IMR-90 (cell line): ENCODE data around the gene CNST. TPM values are rescaled to one million over a fixed set of nuclear protein-coding genes. Genes with fewer than 3 reads are reported as not detected.
A peak's percentile ranks its signal among the peaks of the same experiment; 100 is the strongest.

Source experiments
- ATAC-seq: fragments of 200-7000 bp; cut with Tn5 transposase; 2 replicates; pipeline ENCODE4 v1.9.1; 2020; ENCODE audit warnings: low read depth, mild to moderate bottlenecking, moderate library complexity
- BruUV-seq: library from RNA; stranded (reverse); fragments of 400-500 nt; replicated peaks from 2 replicates; lab custom pipeline; 2021; lab: Mats Ljungman, UMichigan
- CTCF ChIA-PET: fragments of 300-600 bp; formaldehyde crosslinking; extraction: SDS; loops from one replicate; lab custom pipeline; 2021; ENCODE audit warnings: antibody characterized with exemption; lab: Yijun Ruan, JAX
- POLR2A ChIA-PET: fragments of 300-600 bp; sonication (Branson Sonifier 250); formaldehyde crosslinking; loops from one replicate; lab custom pipeline; 2022; ENCODE audit warnings: antibody characterized with exemption; ENCODE audit not compliant: unreplicated experiment; lab: Charles Lee
- DNase-seq: peaks from one replicate; pipeline ENCODE4 v3.0.0; 2013
- H2AFZ ChIP-seq: replicated peaks from 2 replicates; pipeline ENCODE3; 2013; ENCODE audit warnings: low read length, mild to moderate bottlenecking; ENCODE audit not compliant: poor library complexity
- H2AK5ac ChIP-seq: 2 replicates; pipeline ENCODE4 v1.6.1; 2013; ENCODE audit warnings: low read depth, low read length, inconsistent platforms
- H2AK9ac ChIP-seq: replicated peaks from 2 replicates; pipeline ENCODE3; 2013; ENCODE audit warnings: mild to moderate bottlenecking, low read depth, low read length, moderate library complexity; ENCODE audit not compliant: poor library complexity
- H2BK120ac ChIP-seq: 2 replicates; pipeline ENCODE4 v1.6.1; 2013; ENCODE audit warnings: low read depth, low read length, inconsistent platforms
- H2BK15ac ChIP-seq: 3 replicates; pipeline ENCODE4 v1.6.1; 2013; ENCODE audit warnings: low read depth, low read length, inconsistent platforms
- H2BK20ac ChIP-seq: 2 replicates; pipeline ENCODE4 v1.6.1; 2013; ENCODE audit warnings: low read depth, mild to moderate bottlenecking, inconsistent platforms, low read length, moderate library complexity
- H2BK5ac ChIP-seq: 2 replicates; pipeline ENCODE4 v1.6.1; 2013; ENCODE audit warnings: mild to moderate bottlenecking, low read depth, low read length, inconsistent platforms; ENCODE audit not compliant: poor library complexity, severe bottlenecking
- H3K14ac ChIP-seq: replicated peaks from 2 replicates; pipeline ENCODE4 v1.6.1; 2013; ENCODE audit warnings: low read depth, low read length, inconsistent platforms
- H3K18ac ChIP-seq: 2 replicates; pipeline ENCODE4 v1.6.1; 2013; ENCODE audit warnings: low read depth, low read length, control low read depth
- H3K23ac ChIP-seq: 2 replicates; pipeline ENCODE4 v1.6.1; 2013; ENCODE audit warnings: low read depth, low read length, inconsistent platforms
- H3K27ac ChIP-seq: 2 replicates; pipeline ENCODE4 v1.5.1; 2013; ENCODE audit warnings: mild to moderate bottlenecking, control low read depth, low read length; ENCODE audit not compliant: insufficient read depth
- H3K27me3 ChIP-seq: 2 replicates; pipeline ENCODE4 v1.6.1; 2013; ENCODE audit warnings: low read length; ENCODE audit not compliant: control insufficient read depth, insufficient read depth
- H3K36me3 ChIP-seq: 2 replicates; pipeline ENCODE4 v1.6.1; 2013; ENCODE audit warnings: low read length, mixed read lengths; ENCODE audit not compliant: control insufficient read depth, insufficient read depth
- H3K4ac ChIP-seq: 2 replicates; pipeline ENCODE4 v1.6.1; 2013; ENCODE audit warnings: low read depth, low read length, inconsistent platforms
- H3K4me1 ChIP-seq: 2 replicates; pipeline ENCODE4 v1.6.1; 2013; ENCODE audit warnings: low read length, mixed read lengths; ENCODE audit not compliant: control insufficient read depth, insufficient read depth
- H3K4me2 ChIP-seq: 2 replicates; pipeline ENCODE4 v1.6.1; 2013; ENCODE audit warnings: low read depth, mild to moderate bottlenecking, control low read depth, low read length, moderate library complexity
- H3K4me3 ChIP-seq: 2 replicates; pipeline ENCODE4 v1.5.1; 2013; ENCODE audit warnings: low read depth, mild to moderate bottlenecking, control low read depth, low read length, moderate library complexity; ENCODE audit not compliant: insufficient read depth
- H3K56ac ChIP-seq: 2 replicates; pipeline ENCODE4 v1.6.1; 2013; ENCODE audit warnings: low read length, inconsistent platforms; ENCODE audit not compliant: insufficient read depth; ENCODE audit errors: extremely low read depth
- H3K79me1 ChIP-seq, 2 experiments: 2 replicates each; pipeline ENCODE4 v1.6.1; 2013; ENCODE audit warnings: low read length in 2 of 2, inconsistent platforms in 1 of 2, low read depth in 1 of 2
- H3K9ac ChIP-seq: 2 replicates; pipeline ENCODE4 v1.6.1; 2013; ENCODE audit warnings: low read depth, low read length, control low read depth
- H3K9me1 ChIP-seq: 2 replicates; pipeline ENCODE4 v1.6.1; 2013; ENCODE audit warnings: low read length, inconsistent platforms; ENCODE audit not compliant: insufficient read depth
- H3K9me3 ChIP-seq: 2 replicates; pipeline ENCODE4 v1.6.1; 2013; ENCODE audit warnings: low read length; ENCODE audit not compliant: control insufficient read depth, insufficient read depth
- H4K20me1 ChIP-seq: 2 replicates; pipeline ENCODE4 v1.6.1; 2013; ENCODE audit warnings: low read length, inconsistent platforms; ENCODE audit not compliant: insufficient read depth
- H4K5ac ChIP-seq: 2 replicates; pipeline ENCODE4 v1.6.1; 2013; ENCODE audit warnings: mild to moderate bottlenecking, low read depth, low read length, control low read depth
- H4K8ac ChIP-seq, 2 experiments: 2 replicates each; pipeline ENCODE4 v1.6.1; 2013; ENCODE audit warnings: low read depth in 2 of 2, low read length in 2 of 2, control low read depth in 1 of 2, inconsistent platforms in 1 of 2
- H4K91ac ChIP-seq: 2 replicates; pipeline ENCODE4 v1.6.1; 2013; ENCODE audit warnings: low read depth, low read length, inconsistent platforms; ENCODE audit not compliant: insufficient read depth
- BHLHE40 ChIP-seq: fragments of 150-350 bp; IDR thresholded peaks from 2 replicates; pipeline ENCODE4 v1.6.1; 2016; ENCODE audit warnings: mild to moderate bottlenecking, low read depth, low read length
- CEBPB ChIP-seq: IDR thresholded peaks from 2 replicates; pipeline ENCODE4 v1.6.1; 2012; ENCODE audit warnings: low read depth, low read length, improper control_type of control experiment
- CHD1 ChIP-seq: IDR thresholded peaks from 2 replicates; pipeline ENCODE4 v1.6.1; 2012; ENCODE audit warnings: low read depth, low read length, improper control_type of control experiment
- CTCF ChIP-seq: conservative IDR thresholded peaks from 2 replicates; pipeline ENCODE4 v1.5.1; 2012; ENCODE audit warnings: mild to moderate bottlenecking, low read depth, low read length, improper control_type of control experiment
- FOS ChIP-seq: fragments of 150-350 bp; IDR thresholded peaks from 2 replicates; pipeline ENCODE4 v1.6.1; 2016; ENCODE audit warnings: low read depth, low read length
- MAFK ChIP-seq: IDR thresholded peaks from 2 replicates; pipeline ENCODE4 v1.6.1; 2012; ENCODE audit warnings: low read depth, low read length, improper control_type of control experiment
- MAZ ChIP-seq: IDR thresholded peaks from 2 replicates; pipeline ENCODE4 v1.6.1; 2012; ENCODE audit warnings: low read depth, mild to moderate bottlenecking, low read length, improper control_type of control experiment, moderate library complexity, borderline replicate concordance
- MXI1 ChIP-seq: IDR thresholded peaks from 2 replicates; pipeline ENCODE4 v1.6.1; 2012; ENCODE audit warnings: low read depth, mild to moderate bottlenecking, low read length, moderate library complexity, borderline replicate concordance
- NFE2L2 ChIP-seq: fragments of 150-350 bp; IDR thresholded peaks from 2 replicates; pipeline ENCODE4 v1.6.1; 2016; ENCODE audit warnings: low read depth, mild to moderate bottlenecking, low read length
- POLR2A ChIP-seq: IDR thresholded peaks from 2 replicates; pipeline ENCODE4 v1.6.1; 2012; ENCODE audit warnings: mild to moderate bottlenecking, low read depth, low read length
- RAD21 ChIP-seq: IDR thresholded peaks from 2 replicates; pipeline ENCODE4 v1.6.1; 2012; ENCODE audit warnings: low read length, improper control_type of control experiment
- SMC3 ChIP-seq: fragments of 150-350 bp; IDR thresholded peaks from 2 replicates; pipeline ENCODE4 v1.6.1; 2016; ENCODE audit warnings: low read depth, mild to moderate bottlenecking, antibody characterized with exemption, low read length, moderate library complexity
- WGBS, 2 experiments: methylation state at CpG; one replicate each; pipeline versions ENCODE4 v1.1.5 to v1.1.7; 2013; ENCODE audit warnings: missing lambda C conversion rate in 2 of 2; ENCODE audit not compliant: insufficient read length in 1 of 2; ENCODE audit errors: extremely low coverage in 2 of 2; 5-methylcytosine and 5-hydroxymethylcytosine counted together
- dilution Hi-C: fragments of 300-500 bp; cut with HindIII; formaldehyde crosslinking; loops from one replicate; pipeline ENCODE4 v1.14.3; 2018; ENCODE audit warnings: low sequenced_read_pairs; ENCODE audit not compliant: unreplicated experiment
- in situ Hi-C: fragments of 300-500 bp; cut with MboI; formaldehyde crosslinking; loops from 3 replicates; pipeline ENCODE4 v1.14.3; 2019; ENCODE audit warnings: low sequenced_read_pairs, inconsistent platforms, mixed read lengths
- intact Hi-C: fragments of 100-400 bp; cut with micrococcal nuclease; formaldehyde crosslinking; loops from 2 replicates; pipeline ENCODE4 v1.10.0; 2022
- polyA plus RNA-seq, 3 experiments: library from polyadenylated mRNA; depleted of rRNA; stranded (reverse); fragments of >200 nt; gene quantifications; 2 replicates each; pipeline ENCODE4 v1.2.3, GENCODE V29; 2012; ENCODE audit warnings: low replicate concordance in 1 of 3
- total RNA-seq: library from RNA; depleted of rRNA; stranded (reverse); fragments of >200 nt; gene quantifications from 2 replicates; pipeline ENCODE4 v1.2.3, GENCODE V29; 2012
- TF ChIP-seq, protein P1 (sequence below): fragments of 150-350 bp; IDR thresholded peaks from 2 replicates; pipeline ENCODE4 v1.6.1; 2016; ENCODE audit warnings: low read depth, mild to moderate bottlenecking, low read length, moderate library complexity, borderline replicate concordance
- TF ChIP-seq, protein P2 (sequence below): fragments of 150-350 bp; IDR thresholded peaks from 2 replicates; pipeline ENCODE4 v1.6.1; 2017; ENCODE audit warnings: mild to moderate bottlenecking, antibody characterized with exemption, low read length, low read depth

CNST gene
- total and polyA plus RNA-seq, 2 of the 4 experiments (the other 2 are of a cell fraction), result 15.4 to 25.5 TPM

DNA sequence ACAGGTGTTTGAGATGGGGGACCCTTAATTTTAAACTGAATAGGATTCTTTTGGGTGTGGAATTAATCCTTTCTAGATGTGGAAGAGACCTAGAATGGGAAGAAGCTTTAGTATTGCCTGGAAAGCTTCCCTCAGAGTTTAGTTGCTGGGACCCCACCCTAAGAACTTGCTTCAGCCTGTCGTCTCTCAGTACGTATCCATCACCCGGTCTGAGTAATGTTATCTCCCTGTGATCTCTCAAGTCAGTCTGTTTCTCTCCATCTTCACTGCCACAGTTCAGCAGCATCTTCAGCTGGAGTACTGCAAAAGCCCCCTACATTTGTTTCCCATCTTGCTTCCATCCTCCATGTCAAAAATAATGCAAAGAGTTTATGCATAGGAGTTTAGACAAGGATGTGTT lies 28.9 kb downstream of the CNST start:
- Histone ChIP-seq H3K9me1 (peaks cover 22% of the 10 kb centered on the region), H3K27me3 (no peaks in the 10 kb centered on the region), H3K4me1 (peaks cover 16% of the 10 kb centered on the region), H3K36me3 (peaks cover 7% of the 10 kb centered on the region), H3K9ac (no peak overlapping the region), H2BK120ac (peak overlapping the region; percentile 81), H3K9me3 (no peaks in the 10 kb centered on the region), H2AK9ac (no peak overlapping the region), H3K56ac (no peak overlapping the region), H2BK15ac (peak overlapping the region; percentile 32; the same call in 1 of the 3 replicates), H2BK20ac (peak overlapping the region; percentile 80), H2BK5ac (peak overlapping the region; percentile 60), H4K5ac (peak overlapping the region; percentile 64), H3K18ac (peak overlapping the region; percentile 74; the same call in 1 of the 2 replicates), H4K8ac (peak overlapping the region in 1 of 2 experiments; percentile 58; a peak in 1 of 4 replicates), H3K4me3 (no peak overlapping the region), H3K4ac (peak overlapping the region; percentile 76), H3K23ac (peak overlapping the region; percentile 62; the same call in 1 of the 2 replicates), H2AFZ (no peak overlapping the region), H4K20me1 (no peaks in the 10 kb centered on the region), H2AK5ac (peak overlapping the region; percentile 75; the same call in 1 of the 2 replicates), H3K14ac (0 out of 2 replicates have a peak overlapping the region, but pooled peaks have one; percentile 49), H3K79me1 (peaks cover 22 to 77% of the 10 kb centered on the region in 2 experiments), H3K4me2 (no peak overlapping the region), H3K27ac (no peak overlapping the region), H4K91ac (peak overlapping the region; percentile 64)
- intact Hi-C loops (loop anchor here (5.0 kb wide), 1 partner anchor 37 kb away; no protein-coding TSS in a partner anchor), in situ Hi-C loops (no loop called here), dilution Hi-C loops (no loop called here)
- BruUV-seq, result no TSS peak
- POLR2A ChIA-PET, result interaction anchor here (0.6 kb wide), 2 partner anchors 16 to 26 kb away, joined by 3 to 4 read pairs; no protein-coding TSS in a partner anchor
- DNase-seq (no peak), ATAC-seq (no peak)
- CTCF ChIA-PET, result interaction anchor here (0.5 to 0.9 kb wide), 4 partner anchors 10 to 1596 kb away, joined by 3 to 5 read pairs (median 3); no protein-coding TSS in a partner anchor
- WGBS, 2 experiments, result 73% methylated on average over 2 of the region's 3 CpGs; no CpG with 5 or more reads in 1 of the 2 experiments
- TF ChIP-seq, protein P1, sequence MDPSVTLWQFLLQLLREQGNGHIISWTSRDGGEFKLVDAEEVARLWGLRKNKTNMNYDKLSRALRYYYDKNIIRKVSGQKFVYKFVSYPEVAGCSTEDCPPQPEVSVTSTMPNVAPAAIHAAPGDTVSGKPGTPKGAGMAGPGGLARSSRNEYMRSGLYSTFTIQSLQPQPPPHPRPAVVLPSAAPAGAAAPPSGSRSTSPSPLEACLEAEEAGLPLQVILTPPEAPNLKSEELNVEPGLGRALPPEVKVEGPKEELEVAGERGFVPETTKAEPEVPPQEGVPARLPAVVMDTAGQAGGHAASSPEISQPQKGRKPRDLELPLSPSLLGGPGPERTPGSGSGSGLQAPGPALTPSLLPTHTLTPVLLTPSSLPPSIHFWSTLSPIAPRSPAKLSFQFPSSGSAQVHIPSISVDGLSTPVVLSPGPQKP, result no peak
- TF ChIP-seq MAZ (no peak), BHLHE40 (no peak), SMC3 (no peak), MXI1 (no peak), CHD1 (no peak), RAD21 (no peak), NFE2L2 (no peak), CEBPB (no peak), FOS (no peak), CTCF (no peak), MAFK (no peak), POLR2A (no peak)
- TF ChIP-seq, protein P2, sequence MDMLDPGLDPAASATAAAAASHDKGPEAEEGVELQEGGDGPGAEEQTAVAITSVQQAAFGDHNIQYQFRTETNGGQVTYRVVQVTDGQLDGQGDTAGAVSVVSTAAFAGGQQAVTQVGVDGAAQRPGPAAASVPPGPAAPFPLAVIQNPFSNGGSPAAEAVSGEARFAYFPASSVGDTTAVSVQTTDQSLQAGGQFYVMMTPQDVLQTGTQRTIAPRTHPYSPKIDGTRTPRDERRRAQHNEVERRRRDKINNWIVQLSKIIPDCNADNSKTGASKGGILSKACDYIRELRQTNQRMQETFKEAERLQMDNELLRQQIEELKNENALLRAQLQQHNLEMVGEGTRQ, result no peak
